ENCODE measurements around the gene UACA. TPM values are rescaled to one million over a fixed set of nuclear protein-coding genes. Genes with fewer than 3 reads are reported as not detected.

UACA gene
- total RNA-seq, 4 donors from 2014 or later = 63.9 to 119 (median 92.4) TPM

DNA sequence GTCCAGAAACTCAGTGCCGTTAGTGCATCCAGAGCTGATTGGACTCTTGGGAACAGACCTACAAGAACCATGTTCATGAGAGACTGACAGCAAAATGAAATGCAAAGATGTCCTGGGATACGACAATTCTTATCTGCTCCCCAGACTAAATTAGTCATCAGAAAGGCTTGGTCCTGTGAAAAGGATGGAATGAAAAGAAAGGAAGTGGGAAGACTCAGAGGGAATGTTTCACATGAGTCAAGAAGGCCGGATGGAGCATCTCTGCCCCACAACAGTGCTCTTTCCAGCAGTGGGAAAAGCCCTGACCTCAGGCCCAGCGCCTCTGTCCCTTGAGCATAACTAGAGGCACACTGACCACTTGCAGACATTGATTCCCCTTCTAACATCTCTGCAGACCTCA lies 39.3 kb upstream of the UACA start:
- H3K9me3 ChIP-seq = no peaks in the 10 kb centered on the region
- TF ChIP-seq, protein P1, sequence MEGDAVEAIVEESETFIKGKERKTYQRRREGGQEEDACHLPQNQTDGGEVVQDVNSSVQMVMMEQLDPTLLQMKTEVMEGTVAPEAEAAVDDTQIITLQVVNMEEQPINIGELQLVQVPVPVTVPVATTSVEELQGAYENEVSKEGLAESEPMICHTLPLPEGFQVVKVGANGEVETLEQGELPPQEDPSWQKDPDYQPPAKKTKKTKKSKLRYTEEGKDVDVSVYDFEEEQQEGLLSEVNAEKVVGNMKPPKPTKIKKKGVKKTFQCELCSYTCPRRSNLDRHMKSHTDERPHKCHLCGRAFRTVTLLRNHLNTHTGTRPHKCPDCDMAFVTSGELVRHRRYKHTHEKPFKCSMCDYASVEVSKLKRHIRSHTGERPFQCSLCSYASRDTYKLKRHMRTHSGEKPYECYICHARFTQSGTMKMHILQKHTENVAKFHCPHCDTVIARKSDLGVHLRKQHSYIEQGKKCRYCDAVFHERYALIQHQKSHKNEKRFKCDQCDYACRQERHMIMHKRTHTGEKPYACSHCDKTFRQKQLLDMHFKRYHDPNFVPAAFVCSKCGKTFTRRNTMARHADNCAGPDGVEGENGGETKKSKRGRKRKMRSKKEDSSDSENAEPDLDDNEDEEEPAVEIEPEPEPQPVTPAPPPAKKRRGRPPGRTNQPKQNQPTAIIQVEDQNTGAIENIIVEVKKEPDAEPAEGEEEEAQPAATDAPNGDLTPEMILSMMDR (IDR thresholded peaks at IDR 0.05) = no peak
- no peak for TF ChIP-seq POLR2A (IDR thresholded peaks at IDR 0.05)
- no peak overlapping the region for H3K4me3 ChIP-seq (replicated peaks in 1 of 3)
- no peaks in the 10 kb centered on the region for H3K36me3 ChIP-seq
- 79 to 84% methylated on average over 4 of the region's 4 CpGs for WGBS, 2 donors
- no peak for DNase-seq
- no peak overlapping the region for H3K27ac ChIP-seq
- H3K27me3 ChIP-seq = no peaks in the 10 kb centered on the region
- intact Hi-C loops (cut with DNase I) = no loop called here
- peaks cover 40 to 56% of the 10 kb centered on the region in 2 donors for H3K4me1 ChIP-seq

DNA sequence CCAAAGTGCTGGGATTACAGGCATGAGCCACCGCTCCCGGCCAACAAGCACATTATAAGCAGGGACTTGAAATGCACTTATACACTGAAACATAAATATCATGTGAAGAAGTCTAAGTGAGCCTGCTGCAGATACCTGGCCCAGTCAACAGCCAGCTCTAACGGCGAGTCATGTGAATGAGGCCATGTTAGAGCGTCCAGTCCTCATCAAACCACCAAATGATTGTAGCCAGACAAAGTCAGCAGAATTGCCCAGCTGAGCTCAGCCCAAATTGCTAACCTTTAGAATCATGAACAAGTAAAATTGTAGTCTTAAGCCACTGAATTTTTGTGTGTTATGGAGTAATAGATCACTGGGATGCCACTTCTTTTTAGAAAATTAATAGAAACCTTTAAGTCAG lies 37.8 kb upstream of the UACA start:
- H3K36me3 ChIP-seq = no peaks in the 10 kb centered on the region
- intact Hi-C loops (cut with DNase I) = no loop called here
- H3K4me3 ChIP-seq (replicated peaks in 1 of 3) = no peak overlapping the region
- no peaks in the 10 kb centered on the region for H3K9me3 ChIP-seq
- peak overlapping the region; percentile 83 to 95 (median 94) for H3K27ac ChIP-seq
- TF ChIP-seq POLR2A (IDR thresholded peaks at IDR 0.05) = no peak
- TF ChIP-seq, protein P1 (IDR thresholded peaks at IDR 0.05) = no peak
- no peaks in the 10 kb centered on the region for H3K27me3 ChIP-seq
- WGBS, 2 donors = 83 to 93% methylated on average over 5 of the region's 5 CpGs
- H3K4me1 ChIP-seq = peaks cover 28 to 48% of the 10 kb centered on the region in 2 donors
- no peak for DNase-seq

- Histone ChIP-seq H3K27me3 (no peaks in the 10 kb centered on the region), H3K4me1 (peaks cover 28 to 50% of the 10 kb centered on the region in 2 donors), H3K27ac (peak overlapping the region; percentile 83 to 95 (median 94)), H3K4me3 (replicated peaks in 1 of 3) (no peak overlapping the region), H3K36me3 (no peaks in the 10 kb centered on the region), H3K9me3 (no peaks in the 10 kb centered on the region)
- WGBS, 2 donors = 71 to 72% methylated on average over 9 of the region's 9 CpGs
- TF ChIP-seq, protein P1 (IDR thresholded peaks at IDR 0.05) = no peak
- no peak for TF ChIP-seq POLR2A (IDR thresholded peaks at IDR 0.05)
- peak; percentile 69 to 71 for DNase-seq
- intact Hi-C loops (cut with DNase I) = no loop called here
Measured at GRCh38 chr15:70799667-70800450, 36.5 kb upstream of the UACA start.

- TF ChIP-seq, protein P1 (IDR thresholded peaks at IDR 0.05) = no peak
- no peak for TF ChIP-seq POLR2A (IDR thresholded peaks at IDR 0.05)
- H3K4me3 ChIP-seq (replicated peaks in 1 of 3) = no peak overlapping the region
- 91 to 92% methylated on average over 5 of the region's 5 CpGs for WGBS, 2 donors
- peak overlapping the region in 1 of 3 donors; percentile 16 for H3K27ac ChIP-seq
- intact Hi-C loops (cut with DNase I) = no loop called here
- no peaks in the 10 kb centered on the region for H3K9me3 ChIP-seq
- H3K36me3 ChIP-seq = no peaks in the 10 kb centered on the region
- H3K4me1 ChIP-seq = peaks cover 28 to 54% of the 10 kb centered on the region in 2 donors
- H3K27me3 ChIP-seq = no peaks in the 10 kb centered on the region
- DNase-seq = no peak
Measured at GRCh38 chr15:70797464-70797863, 34.1 kb upstream of the UACA start.

GRCh38 chr15:70796516-70797310 lies 33.4 kb upstream of the UACA start:
- WGBS, 2 donors = 84 to 90% methylated on average over 9 to 14 of the region's 14 CpGs
- Histone ChIP-seq H3K27ac (no peak overlapping the region), H3K27me3 (no peaks in the 10 kb centered on the region), H3K4me1 (peaks cover 28 to 57% of the 10 kb centered on the region in 2 donors), H3K4me3 (replicated peaks in 1 of 3) (no peak overlapping the region), H3K9me3 (no peaks in the 10 kb centered on the region), H3K36me3 (no peaks in the 10 kb centered on the region)
- intact Hi-C loops (cut with DNase I) = no loop called here
- TF ChIP-seq POLR2A (IDR thresholded peaks at IDR 0.05) = no peak
- TF ChIP-seq, protein P1 (IDR thresholded peaks at IDR 0.05) = no peak
- DNase-seq = no peak

All from thyroid gland (tissue), 4 donors.